K562 (cell line): ENCODE measurements around the gene FERMT1. TPM values are rescaled to one million over a fixed set of nuclear protein-coding genes. Genes with fewer than 3 reads are reported as not detected.

Experiments used
- ATAC-seq: fragments of 200-7000 bp; cut with Tn5 transposase; 3 replicates; pipeline ENCODE4 v1.9.1; 2020; ENCODE audit warnings: moderate library complexity
- BruUV-seq: library from RNA; stranded (reverse); fragments of 400-500 nt; replicated peaks from 2 replicates; lab custom pipeline; 2021; lab: Mats Ljungman, UMichigan
- CTCF ChIA-PET: fragments of 300-600 bp; formaldehyde crosslinking; extraction: SDS; loops from one replicate; lab custom pipeline; 2021; ENCODE audit warnings: low intra/inter-chr PET ratio; lab: Yijun Ruan, JAX
- POLR2A ChIA-PET: fragments of 300-600, 350-650 bp; sonication (Branson Sonifier 250); formaldehyde crosslinking; extraction: SDS; loops from one replicate; lab custom pipeline; 2021; ENCODE audit warnings: antibody characterized with exemption, inconsistent platforms; lab: Yijun Ruan, JAX
- DNase-seq, 4 experiments: peaks; one replicate each; pipeline versions ENCODE4 v3.0.0 to v3.0.0-alpha.2; 2011 to 2018; ENCODE audit warnings: low spot score in 3 of 4, mixed read lengths in 3 of 4; ENCODE audit errors: extremely low read depth in 1 of 4
- FAIRE-seq: peaks from 2 replicates; lab custom pipeline; 2011; peaks lifted over from hg19 to GRCh38; lab: Jason Lieb, UNC
- H2AFZ ChIP-seq: 2 replicates; pipeline ENCODE4 v1.6.0; 2011; ENCODE audit warnings: low read depth, low read length, control low read depth, inconsistent platforms
- H3K27ac ChIP-seq: fragments of 200-600 bp; 3 replicates; pipeline ENCODE4 v1.8.0; 2011; ENCODE audit warnings: low read depth, mild to moderate bottlenecking, control low read depth, inconsistent platforms, low read length, moderate library complexity, mixed read lengths; ENCODE audit errors: extremely low read depth
- H3K27me3 ChIP-seq, 2 experiments: fragments of 300-600 bp in 1 of 2; 2 replicates in 1 of 2; 3 replicates in 1 of 2; pipeline versions ENCODE4 v1.6.0 to v1.8.0; 2011; ENCODE audit warnings: inconsistent platforms in 2 of 2, low read length in 2 of 2, mild to moderate bottlenecking in 1 of 2, mixed read lengths in 1 of 2, moderate library complexity in 1 of 2; ENCODE audit not compliant: control insufficient read depth in 2 of 2, insufficient read depth in 2 of 2
- H3K36me3 ChIP-seq: fragments of 300-600 bp; 3 replicates; pipeline ENCODE4 v1.8.0; 2011; ENCODE audit warnings: mild to moderate bottlenecking, low read length, inconsistent platforms; ENCODE audit not compliant: control insufficient read depth, insufficient read depth
- H3K4me1 ChIP-seq, 2 experiments: fragments of 200-600 bp in 1 of 2; replicated peaks in 1 of 2; 2 replicates in 1 of 2; 3 replicates in 1 of 2; pipeline versions ENCODE4 v1.5.1 to v1.8.0; 2011; ENCODE audit warnings: inconsistent platforms in 2 of 2, low read length in 2 of 2, mild to moderate bottlenecking in 1 of 2, mixed read lengths in 1 of 2, moderate library complexity in 1 of 2; ENCODE audit not compliant: control insufficient read depth in 2 of 2, insufficient read depth in 2 of 2
- H3K4me2 ChIP-seq: 2 replicates; pipeline ENCODE4 v1.6.1; 2011; ENCODE audit warnings: low read length, control low read depth, inconsistent platforms, mixed read lengths; ENCODE audit not compliant: insufficient read depth
- H3K4me3 ChIP-seq: fragments of 200-600 bp; sonication (generic), shearing (Covaris generic); 2 replicates; pipeline ENCODE4 v1.5.1; 2016; ENCODE audit warnings: control low read depth, inconsistent platforms
- H3K79me2 ChIP-seq: fragments of 200-600 bp; 3 replicates; pipeline ENCODE4 v1.8.0; 2011; ENCODE audit warnings: low read length, inconsistent platforms; ENCODE audit not compliant: control insufficient read depth, insufficient read depth
- H3K9ac ChIP-seq, 2 experiments: 2 replicates each; pipeline versions ENCODE4 v1.6.0 to v1.6.1; 2011; ENCODE audit warnings: low read depth in 2 of 2, low read length in 2 of 2, control low read depth in 1 of 2, inconsistent platforms in 1 of 2, mild to moderate bottlenecking in 1 of 2, mixed read lengths in 1 of 2; ENCODE audit not compliant: insufficient read depth in 1 of 2
- H3K9me1 ChIP-seq: one replicate; pipeline ENCODE4 v1.6.0; 2011; ENCODE audit warnings: inconsistent platforms, mild to moderate bottlenecking, low read length, moderate library complexity; ENCODE audit not compliant: control insufficient read depth, insufficient read depth
- H3K9me3 ChIP-seq: replicated peaks from 2 replicates; pipeline ENCODE4 v1.5.1; 2011; ENCODE audit warnings: low read depth, low read length, inconsistent platforms; ENCODE audit not compliant: control insufficient read depth, insufficient read depth
- H4K20me1 ChIP-seq: replicated peaks from 2 replicates; pipeline ENCODE4 v1.6.1; 2011; ENCODE audit warnings: low read length, inconsistent platforms, mixed read lengths; ENCODE audit not compliant: control insufficient read depth, insufficient read depth
- ARID2 ChIP-seq: fragments of 450-650 bp; IDR thresholded peaks from 2 replicates; pipeline ENCODE4 v1.6.1; 2017; ENCODE audit warnings: antibody characterized with exemption, mild to moderate bottlenecking
- BCL6 ChIP-seq: fragments of 250-450 bp; sonication (Bioruptor Pico); IDR thresholded peaks from 2 replicates; pipeline ENCODE4 v1.4.0; 2020
- CBFA2T3 ChIP-seq: fragments of 450-650 bp; IDR thresholded peaks from 2 replicates; pipeline ENCODE4 v1.6.1; 2017
- E2F8 ChIP-seq: fragments of 450-650 bp; IDR thresholded peaks from 2 replicates; pipeline ENCODE4 v1.7.1; 2018; ENCODE audit warnings: mild to moderate bottlenecking, low read depth; ENCODE audit not compliant: partially characterized antibody
- EHMT2 ChIP-seq: fragments of 450-650 bp; IDR thresholded peaks from 2 replicates; pipeline ENCODE4 v1.6.1; 2018; ENCODE audit warnings: antibody characterized with exemption
- HLTF ChIP-seq: fragments of 450-650 bp; IDR thresholded peaks from 2 replicates; pipeline ENCODE4 v1.6.1; 2016
- KAT7 ChIP-seq: sonication (generic); formaldehyde crosslinking; IDR thresholded peaks from 2 replicates; pipeline ENCODE4 v1.8.0; 2022; ENCODE audit warnings: missing genetic modification reagents, mild to moderate bottlenecking, borderline replicate concordance
- KAT8 ChIP-seq: fragments of 450-650 bp; IDR thresholded peaks from 2 replicates; pipeline ENCODE4 v1.6.1; 2016; ENCODE audit warnings: low read depth, mild to moderate bottlenecking
- L3MBTL2 ChIP-seq: fragments of 450-650 bp; IDR thresholded peaks from 2 replicates; pipeline ENCODE4 v1.6.1; 2016; ENCODE audit warnings: mild to moderate bottlenecking, moderate library complexity
- NCOA2 ChIP-seq, 2 experiments: fragments of 450-650 bp; IDR thresholded peaks; 2 replicates each; pipeline ENCODE4 v1.6.1; 2018; ENCODE audit warnings: mild to moderate bottlenecking in 2 of 2, moderate library complexity in 1 of 2; ENCODE audit not compliant: partially characterized antibody in 2 of 2
- SUPT5H ChIP-seq: fragments of 450-650 bp; IDR thresholded peaks from 2 replicates; pipeline ENCODE4 v1.6.1; 2016
- XRCC3 ChIP-seq: fragments of 450-650 bp; IDR thresholded peaks from 2 replicates; pipeline ENCODE4 v1.6.1; 2017; ENCODE audit warnings: mild to moderate bottlenecking, moderate library complexity
- ZNF146 ChIP-seq: IDR thresholded peaks from one replicate; pipeline ENCODE4 v1.6.1; 2018; ENCODE audit warnings: missing compliant biosample characterization; ENCODE audit not compliant: unreplicated experiment
- ZNF311 ChIP-seq: fragments of 250-450 bp; sonication (Bioruptor Pico); IDR thresholded peaks from 2 replicates; pipeline ENCODE4 v1.4.0; 2020; ENCODE audit warnings: mild to moderate bottlenecking, moderate library complexity
- ZNF699 ChIP-seq: fragments of 250-450 bp; sonication (Bioruptor Pico); IDR thresholded peaks from 2 replicates; pipeline ENCODE4 v1.8.0; 2021; ENCODE audit warnings: mild to moderate bottlenecking, moderate library complexity; ENCODE audit not compliant: insufficient replicate concordance
- ZNF76 ChIP-seq: fragments of 250-450 bp; sonication (Bioruptor Pico); IDR thresholded peaks from 2 replicates; pipeline ENCODE4 v1.4.0; 2020; ENCODE audit warnings: mild to moderate bottlenecking, moderate library complexity, borderline replicate concordance
- WGBS: fragments of 100-300 bp; shearing (Covaris generic); methylation state at CpG from one replicate; pipeline ENCODE4 v1.1.6; 2016; ENCODE audit warnings: low coverage, mixed read lengths; ENCODE audit not compliant: insufficient coverage; ENCODE audit errors: missing lambda C conversion rate; 5-methylcytosine and 5-hydroxymethylcytosine counted together
- in situ Hi-C: fragments of 300-500 bp; cut with MboI; formaldehyde crosslinking; loops from 4 replicates; pipeline ENCODE4 v1.15.0; 2018; ENCODE audit warnings: inconsistent platforms, mixed read lengths
- intact Hi-C: fragments of 100-400 bp; cut with micrococcal nuclease; formaldehyde crosslinking; loops from 2 replicates; pipeline ENCODE4 v1.14.2; 2022
- polyA plus RNA-seq, 8 experiments: library from polyadenylated mRNA; depleted of rRNA in 4 of 8; stranded (reverse) in 5 of 8; unstranded in 3 of 8; fragments of >200 nt; fragmentation: Nextera tagmentation in 2 of 8; fragmentation: Illumina TruSeq in 1 of 8; extraction: Ambion mirVana in 2 of 8; extraction: Trizol in 1 of 8; gene quantifications; 2 replicates each; pipeline versions ENCODE4 v1.2.1 to v1.2.3, GENCODE V29; 2011 to 2014; ENCODE audit warnings: inconsistent platforms in 1 of 8, missing spikeins in 1 of 8
- total RNA-seq, 7 experiments: library from RNA; depleted of rRNA in 6 of 7; stranded (reverse); fragments of >200 nt in 6 of 7; fragmentation: Illumina TruSeq in 2 of 7; extraction: Trizol in 2 of 7; gene quantifications; 2 replicates each; pipeline versions ENCODE4 v1.2.1 to v1.2.3, GENCODE V29; 2011 to 2021; ENCODE audit warnings: low replicate concordance in 1 of 7
- TF ChIP-seq, protein P1 (sequence below): sonication (generic); formaldehyde crosslinking; IDR thresholded peaks from 2 replicates; pipeline ENCODE4 v1.8.1; 2022; ENCODE audit warnings: missing genetic modification reagents
- TF ChIP-seq, protein P2 (sequence below): fragments of 250-450 bp; sonication (Bioruptor Pico); IDR thresholded peaks from 2 replicates; pipeline ENCODE4 v1.5.0; 2021; ENCODE audit warnings: mild to moderate bottlenecking, borderline replicate concordance

The FERMT1 gene
- total and polyA plus RNA-seq, 9 of the 15 experiments (the other 6 are each of a cell fraction or from before 2014, with no cell fraction given), result 0.07 TPM; not detected in 8

DNA sequence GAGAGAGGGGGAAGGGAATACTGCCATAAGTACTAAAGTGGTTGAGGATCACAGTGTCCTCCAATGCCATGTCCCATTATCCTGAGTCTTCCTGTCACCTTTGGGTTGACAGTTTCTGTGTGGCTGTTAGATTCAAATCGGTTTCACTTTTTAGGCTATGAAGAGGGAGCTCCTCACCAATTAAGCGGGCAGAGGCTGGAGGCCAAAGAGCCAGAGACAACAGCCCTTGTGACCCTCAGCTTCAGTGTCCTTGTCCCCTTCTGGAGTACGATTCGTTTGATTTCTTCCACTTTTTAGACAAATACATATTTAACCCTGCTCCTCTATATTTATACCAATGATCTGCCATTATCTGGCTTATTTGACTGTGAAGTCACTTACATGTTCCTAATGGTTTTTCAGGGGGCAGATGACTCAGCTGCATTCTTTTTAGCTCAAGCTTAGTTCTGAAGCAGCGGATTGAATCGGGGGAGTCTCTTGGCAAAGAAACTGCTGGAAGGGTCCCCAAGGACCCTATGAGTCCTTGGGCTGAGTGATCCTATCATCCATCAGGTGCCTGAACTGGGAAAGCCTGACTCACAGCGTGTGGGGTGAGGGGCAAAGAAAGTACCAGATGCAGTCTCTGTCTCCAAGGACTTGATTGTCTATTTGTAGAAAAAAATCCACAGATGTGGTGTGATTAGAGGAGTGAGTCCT is 18.2 kb downstream of the FERMT1 start (continued):
- TF ChIP-seq, protein P1, sequence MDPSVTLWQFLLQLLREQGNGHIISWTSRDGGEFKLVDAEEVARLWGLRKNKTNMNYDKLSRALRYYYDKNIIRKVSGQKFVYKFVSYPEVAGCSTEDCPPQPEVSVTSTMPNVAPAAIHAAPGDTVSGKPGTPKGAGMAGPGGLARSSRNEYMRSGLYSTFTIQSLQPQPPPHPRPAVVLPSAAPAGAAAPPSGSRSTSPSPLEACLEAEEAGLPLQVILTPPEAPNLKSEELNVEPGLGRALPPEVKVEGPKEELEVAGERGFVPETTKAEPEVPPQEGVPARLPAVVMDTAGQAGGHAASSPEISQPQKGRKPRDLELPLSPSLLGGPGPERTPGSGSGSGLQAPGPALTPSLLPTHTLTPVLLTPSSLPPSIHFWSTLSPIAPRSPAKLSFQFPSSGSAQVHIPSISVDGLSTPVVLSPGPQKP (CRISPR knock-in tag), result no peak
- TF ChIP-seq ZNF311 (CRISPR knock-in tag) (no peak), SUPT5H (no peak)

- intact Hi-C loops, result no loop called here
- POLR2A ChIA-PET, result no interaction called here
- no TSS peak for BruUV-seq
- H3K4me2 ChIP-seq, result no peak overlapping the region
- H3K4me3 ChIP-seq, result no peak overlapping the region
- H2AFZ ChIP-seq, result no peak overlapping the region
- no peaks in the 10 kb centered on the region for H3K9me3 ChIP-seq
- no peak overlapping the region for H3K27ac ChIP-seq
- no peaks in the 10 kb centered on the region for H4K20me1 ChIP-seq
- in situ Hi-C loops, result no loop called here
- H3K4me1 ChIP-seq, result no peaks in the 10 kb centered on the region
- H3K9ac ChIP-seq, result no peak overlapping the region
- FAIRE-seq, result no peak
- 0% methylated on average over 1 of the region's 1 CpG for WGBS
- H3K9me1 ChIP-seq, result no peaks in the 10 kb centered on the region
- H3K36me3 ChIP-seq, result no peaks in the 10 kb centered on the region
- H3K79me2 ChIP-seq, result no peaks in the 10 kb centered on the region
- no peaks in the 10 kb centered on the region for H3K27me3 ChIP-seq
- no peak for ATAC-seq
- DNase-seq, result no peak
- CTCF ChIA-PET, result no interaction called here
- TF ChIP-seq E2F8 (no peak), ARID2 (no peak), XRCC3 (no peak), ZNF146 (no peak), CBFA2T3 (no peak), ZNF76 (CRISPR knock-in tag) (no peak), NCOA2 (IDR thresholded peaks at IDR 0.05; ENCODE audit: partially characterized antibody in 2 of 2) (no peak), BCL6 (CRISPR knock-in tag) (no peak), EHMT2 (no peak), KAT8 (no peak), L3MBTL2 (no peak), ZNF699 (CRISPR knock-in tag) (no peak), KAT7 (CRISPR knock-in tag) (no peak), HLTF (no peak)
- TF ChIP-seq, protein P2, sequence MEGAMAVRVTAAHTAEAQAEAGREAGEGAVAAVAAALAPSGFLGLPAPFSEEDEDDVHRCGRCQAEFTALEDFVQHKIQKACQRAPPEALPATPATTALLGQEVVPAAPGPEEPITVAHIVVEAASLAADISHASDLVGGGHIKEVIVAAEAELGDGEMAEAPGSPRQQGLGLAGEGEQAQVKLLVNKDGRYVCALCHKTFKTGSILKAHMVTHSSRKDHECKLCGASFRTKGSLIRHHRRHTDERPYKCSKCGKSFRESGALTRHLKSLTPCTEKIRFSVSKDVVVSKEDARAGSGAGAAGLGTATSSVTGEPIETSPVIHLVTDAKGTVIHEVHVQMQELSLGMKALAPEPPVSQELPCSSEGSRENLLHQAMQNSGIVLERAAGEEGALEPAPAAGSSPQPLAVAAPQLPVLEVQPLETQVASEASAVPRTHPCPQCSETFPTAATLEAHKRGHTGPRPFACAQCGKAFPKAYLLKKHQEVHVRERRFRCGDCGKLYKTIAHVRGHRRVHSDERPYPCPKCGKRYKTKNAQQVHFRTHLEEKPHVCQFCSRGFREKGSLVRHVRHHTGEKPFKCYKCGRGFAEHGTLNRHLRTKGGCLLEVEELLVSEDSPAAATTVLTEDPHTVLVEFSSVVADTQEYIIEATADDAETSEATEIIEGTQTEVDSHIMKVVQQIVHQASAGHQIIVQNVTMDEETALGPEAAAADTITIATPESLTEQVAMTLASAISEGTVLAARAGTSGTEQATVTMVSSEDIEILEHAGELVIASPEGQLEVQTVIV, result no peak
Observed at GRCh38 chr20:6103301-6103700, 19.5 kb downstream of the FERMT1 start.
